SK-N-SH (cell line): ENCODE results near the gene DDAH1. TPM values are rescaled to one million over a fixed set of nuclear protein-coding genes. Genes with fewer than 3 reads are reported as not detected.

Experiments
- CHD2 ChIP-seq: fragments of 150-350 bp; IDR thresholded peaks from 2 replicates; pipeline ENCODE4 v1.6.1; 2018; ENCODE audit warnings: low read length; ENCODE audit not compliant: partially characterized antibody
- ELF1 ChIP-seq: IDR thresholded peaks from 2 replicates; pipeline ENCODE4 v1.4.0; 2012
- EP300 ChIP-seq, 2 experiments: IDR thresholded peaks; 2 replicates each; pipeline versions ENCODE4 v1.4.0 to v1.6.1; 2012; ENCODE audit warnings: borderline replicate concordance in 1 of 2, low read depth in 1 of 2, low read length in 1 of 2
- EZH2phosphoT487 ChIP-seq: fragments of 200-600 bp; sonication (generic); IDR thresholded peaks from 2 replicates; pipeline ENCODE4 v1.6.1; 2017; ENCODE audit warnings: low read depth, mixed run types, mild to moderate bottlenecking, antibody characterized with exemption, moderate library complexity, borderline replicate concordance
- FOSL2 ChIP-seq: IDR thresholded peaks from 2 replicates; pipeline ENCODE4 v1.4.0; 2012; ENCODE audit warnings: low read depth, mild to moderate bottlenecking, moderate library complexity, borderline replicate concordance
- GABPA ChIP-seq: IDR thresholded peaks from 2 replicates; pipeline ENCODE4 v1.4.0; 2012; ENCODE audit warnings: low read depth, mild to moderate bottlenecking
- JUND ChIP-seq: IDR thresholded peaks from 2 replicates; pipeline ENCODE4 v1.4.0; 2012
- MXI1 ChIP-seq: IDR thresholded peaks from 2 replicates; pipeline ENCODE4 v1.6.1; 2012; ENCODE audit warnings: mild to moderate bottlenecking, low read depth, low read length, improper control_type of control experiment
- NFIC ChIP-seq: IDR thresholded peaks from 2 replicates; pipeline ENCODE4 v1.4.0; 2012; ENCODE audit warnings: borderline replicate concordance
- NRF1 ChIP-seq: IDR thresholded peaks from 2 replicates; pipeline ENCODE4 v1.6.1; 2012; ENCODE audit warnings: low read depth, mild to moderate bottlenecking, low read length
- POLR2AphosphoS5 ChIP-seq: IDR thresholded peaks from 2 replicates; pipeline ENCODE4 v1.6.1; 2012; ENCODE audit warnings: low read depth, low read length
- RAD21 ChIP-seq: IDR thresholded peaks from 2 replicates; pipeline ENCODE4 v1.6.1; 2012; ENCODE audit warnings: mild to moderate bottlenecking, low read length
- RFX5 ChIP-seq: IDR thresholded peaks from 2 replicates; pipeline ENCODE4 v1.6.1; 2012; ENCODE audit warnings: mild to moderate bottlenecking, improper control_type of control experiment, low read length
- RXRA ChIP-seq: IDR thresholded peaks from 2 replicates; pipeline ENCODE4 v1.4.0; 2012; ENCODE audit warnings: low read depth, mild to moderate bottlenecking, borderline replicate concordance
- SIN3A ChIP-seq: IDR thresholded peaks from 2 replicates; pipeline ENCODE4 v1.6.1; 2012; ENCODE audit warnings: low read depth, mild to moderate bottlenecking, low read length, moderate library complexity, borderline replicate concordance
- TAF1 ChIP-seq: IDR thresholded peaks from 2 replicates; pipeline ENCODE4 v1.6.1; 2012; ENCODE audit warnings: low read depth, mild to moderate bottlenecking, low read length, moderate library complexity, borderline replicate concordance
- TCF12 ChIP-seq: IDR thresholded peaks from 2 replicates; pipeline ENCODE4 v1.4.0; 2012
- TEAD4 ChIP-seq: IDR thresholded peaks from 2 replicates; pipeline ENCODE4 v1.4.0; 2012; ENCODE audit warnings: mild to moderate bottlenecking, borderline replicate concordance; ENCODE audit not compliant: insufficient read depth
- polyA plus RNA-seq, 3 experiments: library from polyadenylated mRNA; depleted of rRNA; stranded (reverse); fragments of >200 nt; gene quantifications; 2 replicates each; pipeline ENCODE4 v1.2.3, GENCODE V29; 2012
- TF ChIP-seq, protein P1 (sequence below): IDR thresholded peaks from 2 replicates; pipeline ENCODE4 v1.6.1; 2012; ENCODE audit warnings: mild to moderate bottlenecking, low read depth, low read length, moderate library complexity
- TF ChIP-seq, protein P2 (sequence below): IDR thresholded peaks from 2 replicates; pipeline ENCODE4 v1.4.0; 2012; ENCODE audit warnings: low read depth, borderline replicate concordance
- TF ChIP-seq, protein P3 (sequence below): IDR thresholded peaks from 2 replicates; pipeline ENCODE4 v1.4.0; 2012; ENCODE audit warnings: low read depth, borderline replicate concordance
- TF ChIP-seq, protein P4 (sequence below): IDR thresholded peaks from 2 replicates; pipeline ENCODE4 v1.4.0; 2012; ENCODE audit warnings: low read depth
- TF ChIP-seq, protein P5 (sequence below): fragments of 150-350 bp; IDR thresholded peaks from 2 replicates; pipeline ENCODE4 v1.6.1; 2017; ENCODE audit warnings: antibody characterized with exemption, low read length, low read depth, borderline replicate concordance

Gene DDAH1
- polyA plus RNA-seq, 1 of the 3 experiments (the other 2 are of a cell fraction), result 64.3 TPM

DNA sequence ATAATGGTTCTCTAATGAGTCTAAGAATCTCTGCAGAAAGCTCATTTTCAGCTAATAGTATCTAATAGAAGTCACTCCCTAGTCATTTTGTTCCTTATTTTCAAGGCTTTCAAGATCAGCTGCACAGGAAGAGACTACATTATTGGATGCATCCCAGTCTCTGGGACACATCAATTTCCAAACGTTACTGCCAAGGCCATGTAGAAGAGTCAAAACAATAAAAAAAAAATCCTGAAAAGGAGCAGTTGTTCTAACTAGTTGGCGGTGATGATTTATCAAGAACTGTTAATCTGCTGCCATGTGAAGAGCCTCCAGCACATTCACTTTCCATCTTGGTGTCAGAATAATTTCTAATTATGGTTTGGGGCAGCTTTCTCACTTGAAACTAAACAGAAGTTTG lies 5.7 kb downstream of the DDAH1 start (continued):
- TF ChIP-seq, protein P1, sequence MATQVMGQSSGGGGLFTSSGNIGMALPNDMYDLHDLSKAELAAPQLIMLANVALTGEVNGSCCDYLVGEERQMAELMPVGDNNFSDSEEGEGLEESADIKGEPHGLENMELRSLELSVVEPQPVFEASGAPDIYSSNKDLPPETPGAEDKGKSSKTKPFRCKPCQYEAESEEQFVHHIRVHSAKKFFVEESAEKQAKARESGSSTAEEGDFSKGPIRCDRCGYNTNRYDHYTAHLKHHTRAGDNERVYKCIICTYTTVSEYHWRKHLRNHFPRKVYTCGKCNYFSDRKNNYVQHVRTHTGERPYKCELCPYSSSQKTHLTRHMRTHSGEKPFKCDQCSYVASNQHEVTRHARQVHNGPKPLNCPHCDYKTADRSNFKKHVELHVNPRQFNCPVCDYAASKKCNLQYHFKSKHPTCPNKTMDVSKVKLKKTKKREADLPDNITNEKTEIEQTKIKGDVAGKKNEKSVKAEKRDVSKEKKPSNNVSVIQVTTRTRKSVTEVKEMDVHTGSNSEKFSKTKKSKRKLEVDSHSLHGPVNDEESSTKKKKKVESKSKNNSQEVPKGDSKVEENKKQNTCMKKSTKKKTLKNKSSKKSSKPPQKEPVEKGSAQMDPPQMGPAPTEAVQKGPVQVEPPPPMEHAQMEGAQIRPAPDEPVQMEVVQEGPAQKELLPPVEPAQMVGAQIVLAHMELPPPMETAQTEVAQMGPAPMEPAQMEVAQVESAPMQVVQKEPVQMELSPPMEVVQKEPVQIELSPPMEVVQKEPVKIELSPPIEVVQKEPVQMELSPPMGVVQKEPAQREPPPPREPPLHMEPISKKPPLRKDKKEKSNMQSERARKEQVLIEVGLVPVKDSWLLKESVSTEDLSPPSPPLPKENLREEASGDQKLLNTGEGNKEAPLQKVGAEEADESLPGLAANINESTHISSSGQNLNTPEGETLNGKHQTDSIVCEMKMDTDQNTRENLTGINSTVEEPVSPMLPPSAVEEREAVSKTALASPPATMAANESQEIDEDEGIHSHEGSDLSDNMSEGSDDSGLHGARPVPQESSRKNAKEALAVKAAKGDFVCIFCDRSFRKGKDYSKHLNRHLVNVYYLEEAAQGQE, result no peak
- no peak for TF ChIP-seq TAF1
- no peak for TF ChIP-seq JUND
- no peak for TF ChIP-seq EZH2phosphoT487
- TF ChIP-seq, protein P2, sequence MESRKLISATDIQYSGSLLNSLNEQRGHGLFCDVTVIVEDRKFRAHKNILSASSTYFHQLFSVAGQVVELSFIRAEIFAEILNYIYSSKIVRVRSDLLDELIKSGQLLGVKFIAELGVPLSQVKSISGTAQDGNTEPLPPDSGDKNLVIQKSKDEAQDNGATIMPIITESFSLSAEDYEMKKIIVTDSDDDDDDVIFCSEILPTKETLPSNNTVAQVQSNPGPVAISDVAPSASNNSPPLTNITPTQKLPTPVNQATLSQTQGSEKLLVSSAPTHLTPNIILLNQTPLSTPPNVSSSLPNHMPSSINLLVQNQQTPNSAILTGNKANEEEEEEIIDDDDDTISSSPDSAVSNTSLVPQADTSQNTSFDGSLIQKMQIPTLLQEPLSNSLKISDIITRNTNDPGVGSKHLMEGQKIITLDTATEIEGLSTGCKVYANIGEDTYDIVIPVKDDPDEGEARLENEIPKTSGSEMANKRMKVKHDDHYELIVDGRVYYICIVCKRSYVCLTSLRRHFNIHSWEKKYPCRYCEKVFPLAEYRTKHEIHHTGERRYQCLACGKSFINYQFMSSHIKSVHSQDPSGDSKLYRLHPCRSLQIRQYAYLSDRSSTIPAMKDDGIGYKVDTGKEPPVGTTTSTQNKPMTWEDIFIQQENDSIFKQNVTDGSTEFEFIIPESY, result no peak
- TF ChIP-seq RXRA, result no peak
- TF ChIP-seq, protein P3, sequence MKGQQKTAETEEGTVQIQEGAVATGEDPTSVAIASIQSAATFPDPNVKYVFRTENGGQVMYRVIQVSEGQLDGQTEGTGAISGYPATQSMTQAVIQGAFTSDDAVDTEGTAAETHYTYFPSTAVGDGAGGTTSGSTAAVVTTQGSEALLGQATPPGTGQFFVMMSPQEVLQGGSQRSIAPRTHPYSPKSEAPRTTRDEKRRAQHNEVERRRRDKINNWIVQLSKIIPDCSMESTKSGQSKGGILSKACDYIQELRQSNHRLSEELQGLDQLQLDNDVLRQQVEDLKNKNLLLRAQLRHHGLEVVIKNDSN, result no peak
- TF ChIP-seq, protein P4, sequence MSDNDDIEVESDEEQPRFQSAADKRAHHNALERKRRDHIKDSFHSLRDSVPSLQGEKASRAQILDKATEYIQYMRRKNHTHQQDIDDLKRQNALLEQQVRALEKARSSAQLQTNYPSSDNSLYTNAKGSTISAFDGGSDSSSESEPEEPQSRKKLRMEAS, result no peak
- no peak for TF ChIP-seq FOSL2
- peak; percentile 34 for TF ChIP-seq CHD2
- TF ChIP-seq EP300 (IDR thresholded peaks at IDR 0.05; ENCODE audit: borderline replicate concordance in 1 of 2, low read depth in 1 of 2, low read length in 1 of 2), result peak; percentile 14 to 90; a peak in 2 of 4 replicates
- TF ChIP-seq TCF12, result peak; percentile 77
- TF ChIP-seq ELF1, result no peak
- TF ChIP-seq RAD21, result peak; percentile 7; the same call in 1 of the 2 replicates
- no peak for TF ChIP-seq TEAD4
- no peak for TF ChIP-seq NRF1
- TF ChIP-seq SIN3A, result 0 out of 2 replicates have a peak, but pooled peaks have one; percentile 33
- TF ChIP-seq NFIC, result 0 out of 2 replicates have a peak, but pooled peaks have one; percentile 8
- TF ChIP-seq, protein P5, sequence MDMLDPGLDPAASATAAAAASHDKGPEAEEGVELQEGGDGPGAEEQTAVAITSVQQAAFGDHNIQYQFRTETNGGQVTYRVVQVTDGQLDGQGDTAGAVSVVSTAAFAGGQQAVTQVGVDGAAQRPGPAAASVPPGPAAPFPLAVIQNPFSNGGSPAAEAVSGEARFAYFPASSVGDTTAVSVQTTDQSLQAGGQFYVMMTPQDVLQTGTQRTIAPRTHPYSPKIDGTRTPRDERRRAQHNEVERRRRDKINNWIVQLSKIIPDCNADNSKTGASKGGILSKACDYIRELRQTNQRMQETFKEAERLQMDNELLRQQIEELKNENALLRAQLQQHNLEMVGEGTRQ, result no peak
- no peak for TF ChIP-seq RFX5
- 0 out of 2 replicates have a peak, but pooled peaks have one; percentile 7 for TF ChIP-seq POLR2AphosphoS5
- TF ChIP-seq GABPA, result no peak
- TF ChIP-seq MXI1, result peak; percentile 23; the same call in 1 of the 2 replicates
